Measurements from ENCODE around the gene TMEFF2.
"Not testable (repeated sequence)": the region's sequence is repeated elsewhere in the genome, so short reads cannot be mapped to it uniquely, and the experiment has no call there.

Gene TMEFF2

GRCh38 chr2:192183296-192183695, 11.4 kb downstream of the TMEFF2 start:
- no peak for DNase-seq

DNA sequence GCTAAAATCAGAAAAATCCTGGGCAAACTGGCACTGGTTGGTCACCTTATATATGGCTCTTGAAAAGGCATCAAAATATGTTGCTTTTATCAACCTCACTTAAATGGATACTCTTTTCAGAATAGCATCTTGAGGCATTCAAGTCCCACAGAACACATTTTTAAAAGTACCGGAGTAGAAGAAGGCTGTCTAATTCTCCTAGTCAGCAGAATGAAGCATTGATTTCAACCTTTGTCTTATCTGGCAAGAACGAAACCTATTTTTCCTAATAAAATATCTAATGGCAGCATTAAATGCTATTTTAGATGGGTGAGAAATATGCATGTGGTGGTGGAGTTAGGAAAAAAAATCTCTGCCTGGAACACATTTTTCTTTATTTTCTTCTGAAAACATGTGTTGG, 27.8 kb downstream of the TMEFF2 start:
- DNase-seq: no peak

GRCh38 chr2:192165842-192166241, 28.9 kb downstream of the TMEFF2 start:
- DNase-seq: no peak

DNA sequence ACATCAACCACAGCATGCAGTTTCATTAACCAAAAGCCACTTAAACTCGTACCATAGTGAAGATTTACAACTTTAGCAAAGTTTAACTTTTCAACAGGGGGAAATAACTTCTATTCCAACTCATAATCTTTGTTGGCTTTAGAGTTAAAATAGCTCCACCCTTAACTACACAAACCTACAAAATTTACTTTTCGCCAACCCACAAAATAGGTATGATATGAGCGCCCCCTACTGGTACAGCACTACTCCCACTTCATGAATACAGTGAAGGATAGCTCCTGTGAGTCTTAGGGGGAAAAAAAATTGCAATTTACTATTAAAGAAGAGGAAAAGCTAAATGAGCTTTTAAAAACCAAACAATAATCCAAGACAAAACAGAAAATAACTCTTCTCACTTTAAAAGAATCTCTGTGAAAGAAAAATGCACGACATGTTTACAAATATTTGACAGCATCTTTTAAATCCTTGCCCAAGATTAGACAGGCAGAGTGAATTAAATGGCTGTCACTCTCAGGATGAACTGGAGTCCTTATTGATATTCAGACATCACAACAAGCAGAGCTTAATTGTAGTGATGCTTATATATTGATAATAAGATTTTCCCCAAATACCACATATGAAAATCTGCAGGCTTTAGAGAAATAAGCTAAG, 32.2 kb downstream of the TMEFF2 start:
- peak in 4 of 5 experiments; percentile 27 to 65 (median 39) for DNase-seq

DNA sequence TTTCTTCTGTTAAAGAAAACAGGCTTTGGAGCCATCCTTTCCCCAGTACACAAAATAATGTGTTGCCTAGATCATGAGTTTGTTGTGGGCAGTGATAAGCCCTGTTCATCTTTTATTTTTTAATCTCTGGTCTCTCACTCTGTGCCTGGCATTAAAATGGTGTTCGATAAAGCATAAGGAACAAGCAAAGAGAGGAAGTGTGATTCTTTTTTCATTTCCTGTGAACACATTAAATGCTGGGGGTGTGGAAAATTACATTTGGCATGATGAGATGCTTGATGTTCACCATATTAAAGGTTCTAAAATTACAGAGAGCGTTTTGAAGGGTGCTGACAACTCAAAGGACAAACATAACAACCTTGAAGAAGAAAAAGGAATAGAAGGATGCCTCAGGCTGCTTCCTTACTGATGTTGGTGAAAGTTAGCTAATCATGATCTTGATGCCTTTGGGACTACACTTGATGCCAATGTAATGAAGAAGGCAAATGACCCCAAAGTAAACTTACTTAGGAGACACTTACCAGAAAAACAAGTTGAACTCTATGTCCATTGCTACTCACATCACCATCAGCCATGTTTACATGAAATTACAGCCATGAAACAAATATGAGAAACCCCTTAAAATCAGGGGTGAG, 33.0 kb downstream of the TMEFF2 start:
- peak in 1 of 5 experiments; percentile 3 for DNase-seq

GRCh38 chr2:192159736-192160135, 35.0 kb downstream of the TMEFF2 start:
- DNase-seq: no peak

- no peak for DNase-seq
Measured at GRCh38 chr2:192159208-192159607, 35.5 kb downstream of the TMEFF2 start.

DNA sequence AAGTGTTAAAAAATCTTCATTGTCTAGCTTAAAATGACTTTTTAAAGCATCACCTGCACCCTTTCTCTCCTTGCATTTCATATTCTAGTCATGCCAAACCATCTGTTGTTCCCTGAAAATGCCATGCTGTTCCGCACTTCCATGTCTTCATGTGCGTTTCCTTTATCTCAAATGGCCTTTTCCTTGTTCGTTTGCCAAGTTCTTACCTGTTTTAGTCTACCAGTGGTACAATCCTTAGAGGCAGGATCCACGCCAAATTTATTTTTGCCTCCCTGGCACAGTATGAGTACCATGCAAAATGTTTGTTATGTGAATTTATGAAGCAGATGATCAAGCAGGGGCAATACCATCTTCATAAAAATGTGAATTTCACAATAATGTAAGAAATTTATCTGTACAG, 37.0 kb downstream of the TMEFF2 start:
- DNase-seq: no peak

DNA sequence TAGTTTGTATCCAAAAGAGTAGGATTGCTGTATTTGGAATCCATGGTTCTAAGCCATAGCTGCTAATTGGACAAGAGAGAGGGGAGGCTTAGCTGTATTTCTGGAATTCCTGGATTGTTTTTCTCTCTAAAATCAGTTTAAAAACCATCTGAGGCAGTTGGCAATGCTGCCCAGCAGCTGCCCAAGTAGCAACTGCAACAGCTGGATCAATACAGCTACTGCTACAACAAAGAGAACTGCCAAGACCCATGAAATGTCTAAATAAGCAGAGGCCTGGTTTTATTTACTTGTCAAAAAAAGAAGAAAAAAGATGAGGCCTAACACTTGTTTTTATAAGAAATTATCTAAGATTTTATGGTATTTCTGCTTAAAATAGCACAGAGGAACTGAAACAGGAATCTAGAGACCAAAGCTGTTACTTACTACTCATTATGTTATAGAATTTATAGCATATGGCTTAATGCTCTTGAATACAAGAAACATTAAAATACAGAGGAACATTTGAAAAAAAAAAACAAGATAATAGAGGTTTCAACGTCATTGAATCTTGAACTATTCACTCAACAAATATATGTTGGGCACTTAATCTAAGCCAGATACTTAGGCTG, 39.1 kb downstream of the TMEFF2 start:
- no peak for DNase-seq

GRCh38 chr2:192153561-192153960, 41.2 kb downstream of the TMEFF2 start:
- DNase-seq: no peak

DNA sequence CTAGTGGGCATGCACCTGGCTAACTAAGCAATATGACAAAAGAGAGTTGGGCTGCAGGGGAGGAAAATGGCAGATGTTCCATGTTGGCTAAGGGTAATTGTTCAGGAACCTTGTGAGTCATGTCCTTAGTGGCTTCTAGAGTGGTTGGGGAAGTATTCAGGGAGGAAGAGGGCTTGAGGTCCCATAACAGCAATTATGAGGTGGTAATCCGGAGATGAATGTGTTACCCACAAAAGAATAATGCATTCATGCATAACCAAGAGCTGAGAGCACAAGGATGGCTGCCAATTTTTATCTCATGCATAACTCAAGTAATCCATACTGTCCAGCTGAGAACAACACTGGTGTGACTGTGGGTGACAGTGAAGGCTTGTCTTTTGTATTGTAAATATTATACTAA, 42.9 kb downstream of the TMEFF2 start:
- no peak for DNase-seq

- DNase-seq: no peak
Measured at GRCh38 chr2:192150166-192150565, 44.6 kb downstream of the TMEFF2 start.

DNA sequence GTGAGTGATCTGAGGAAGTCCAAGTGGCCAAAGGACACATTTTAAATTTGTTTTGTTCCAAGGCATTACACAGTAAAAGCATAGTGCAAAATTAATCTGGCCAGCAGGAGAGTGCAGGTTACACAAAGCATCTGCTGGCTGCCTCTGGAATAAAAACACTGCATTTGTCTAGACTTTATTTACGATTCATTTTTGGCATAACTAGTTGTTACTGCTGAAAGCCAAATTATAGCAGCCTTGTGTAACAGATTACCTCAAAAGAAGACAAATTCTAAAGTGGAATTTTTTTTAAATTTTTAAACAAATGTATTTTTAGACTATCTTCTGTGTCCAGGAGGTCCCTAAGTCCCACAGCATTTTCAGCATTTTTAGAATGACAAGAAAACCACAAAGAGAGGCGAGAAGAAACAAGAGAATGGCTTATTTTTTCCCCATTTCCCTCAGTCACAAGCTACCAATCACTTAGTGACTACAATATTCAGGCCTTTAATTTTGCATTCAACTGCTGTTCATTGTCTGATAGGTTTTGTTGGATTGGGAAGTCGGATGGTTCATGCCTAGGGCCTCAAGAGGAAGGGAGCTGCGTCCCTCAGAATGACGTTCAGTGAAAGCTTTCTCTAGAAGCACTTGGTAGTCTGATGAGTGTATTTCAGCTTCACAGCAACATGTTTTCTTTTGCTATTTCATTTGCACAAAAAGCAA, 46.0 kb downstream of the TMEFF2 start:
- no peak for DNase-seq

DNA sequence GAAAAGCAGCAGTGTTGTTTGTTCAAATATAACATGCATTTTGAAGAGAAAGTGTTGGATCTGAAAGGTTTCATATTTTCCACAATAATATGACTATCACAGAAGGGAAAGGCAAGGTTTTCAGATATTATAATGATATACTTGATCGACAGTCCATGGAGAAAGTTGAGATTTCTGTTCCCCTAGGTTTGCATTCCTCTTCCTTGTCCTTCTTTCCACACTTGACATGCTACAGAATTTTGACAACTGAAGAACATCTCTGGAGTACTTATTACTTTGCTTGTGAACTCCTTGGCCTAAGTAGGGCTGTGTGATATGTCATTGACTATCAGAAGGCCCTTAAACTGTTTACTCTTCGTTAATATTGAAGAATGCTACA, 46.5 kb downstream of the TMEFF2 start:
- DNase-seq: no peak

DNA sequence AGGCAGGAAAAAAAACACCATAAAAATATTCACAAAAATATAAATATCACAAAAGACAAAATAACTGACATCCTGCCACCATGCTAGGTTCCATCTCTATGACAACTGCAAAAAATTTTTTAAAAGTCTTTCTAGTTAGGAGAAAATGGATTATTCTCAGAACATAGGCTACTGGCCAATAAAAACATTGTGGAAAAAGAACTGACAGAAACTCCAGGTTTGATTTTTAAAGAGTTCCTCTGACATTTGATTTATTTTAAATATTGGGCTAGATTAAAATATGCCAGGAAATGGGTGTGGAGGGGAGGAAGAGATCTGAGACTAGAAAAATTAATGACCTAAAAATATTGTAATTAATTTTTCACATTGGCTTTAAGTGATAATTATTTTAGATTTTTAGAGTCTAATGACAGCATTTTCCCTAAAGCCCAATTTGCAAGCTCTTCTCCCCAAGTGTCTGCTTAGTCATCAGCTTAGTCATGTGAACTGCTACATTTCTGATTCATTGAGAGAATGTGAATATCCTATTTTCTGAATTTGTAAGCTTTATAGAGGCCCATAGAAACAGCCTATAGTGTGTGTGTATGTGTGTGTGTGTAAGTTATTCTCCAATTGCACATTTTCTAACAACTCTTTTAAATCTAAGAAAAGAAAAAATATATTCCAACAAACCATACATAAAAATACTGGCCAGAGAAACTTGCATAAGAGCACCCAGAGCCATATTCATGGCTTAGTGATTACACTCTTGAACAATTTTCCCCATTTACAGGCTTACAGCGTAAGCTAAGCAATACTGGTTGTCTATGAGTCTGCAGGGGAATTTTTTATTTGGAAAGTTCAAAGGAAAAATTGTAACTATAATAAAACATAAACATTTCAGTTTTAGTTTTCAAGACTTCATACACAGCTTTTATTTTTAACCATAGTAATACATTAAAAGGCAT, 48.4 kb downstream of the TMEFF2 start:
- no peak for DNase-seq

- DNase-seq: no peak
Measured at GRCh38 chr2:192145496-192145895, 49.2 kb downstream of the TMEFF2 start.

DNA sequence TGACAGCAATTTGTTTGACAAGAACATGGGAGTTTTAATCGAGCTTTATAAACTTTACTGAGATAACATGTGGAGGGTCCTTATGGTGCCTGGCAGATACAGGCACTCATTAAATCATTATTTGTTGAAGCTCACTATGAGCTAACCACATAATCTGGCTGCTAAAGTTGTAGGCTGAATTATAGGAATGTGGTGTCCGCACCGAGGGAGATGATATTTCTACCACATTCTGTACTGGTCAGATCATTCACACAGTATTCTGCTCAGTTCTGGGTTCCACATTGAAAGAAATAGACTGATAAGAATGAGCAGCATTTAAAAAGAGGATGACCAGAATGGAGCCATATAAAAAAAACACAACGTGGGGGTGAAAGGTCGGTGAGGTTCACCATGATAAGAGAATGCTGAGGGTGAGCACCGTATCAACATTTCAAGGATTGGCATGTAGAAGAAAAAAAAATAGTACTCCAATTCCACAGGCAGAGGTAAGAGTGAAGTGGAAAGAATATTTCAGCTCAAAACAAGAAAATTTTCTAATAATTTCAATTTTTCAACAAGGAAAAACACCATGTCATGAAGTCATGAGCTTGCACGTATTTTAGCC, 54.4 kb downstream of the TMEFF2 start:
- no peak for DNase-seq

DNA sequence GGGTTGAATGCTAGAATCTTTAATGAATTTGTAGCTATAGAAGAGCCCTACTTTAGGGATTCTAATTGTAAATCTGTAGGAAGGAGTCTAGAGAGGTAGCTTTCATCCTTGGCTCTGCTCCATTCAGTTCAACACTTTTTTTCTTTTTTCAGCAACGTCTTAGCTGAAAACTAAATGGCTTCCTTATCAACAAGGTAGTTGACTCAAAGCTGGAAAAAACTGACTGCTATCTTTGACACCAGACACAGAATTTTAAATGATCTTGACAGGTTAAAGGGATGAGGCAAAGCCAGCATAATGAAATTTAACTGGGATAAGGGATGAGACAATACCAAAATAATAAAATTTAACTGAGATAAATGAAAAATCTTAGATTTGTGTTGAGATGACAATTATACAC, 54.9 kb downstream of the TMEFF2 start:
- DNase-seq: no peak

DNA sequence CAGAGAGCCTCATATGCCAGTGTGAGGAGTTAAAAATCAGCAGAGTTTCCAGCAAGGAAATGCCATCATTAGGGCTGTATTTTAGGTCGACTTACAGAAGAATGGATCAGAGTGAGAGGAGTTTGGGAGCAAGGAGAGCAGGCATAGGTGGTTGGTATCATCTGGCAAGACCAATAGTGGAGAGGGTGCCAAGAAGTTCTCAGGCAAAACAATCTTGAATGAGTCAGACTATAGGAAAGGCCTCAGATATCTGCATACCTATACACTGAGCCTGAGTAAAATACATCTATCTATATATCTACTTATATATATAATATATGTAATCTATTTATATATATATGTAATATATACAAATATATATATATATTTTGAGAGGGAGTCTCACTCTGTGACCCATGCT, 57.3 kb downstream of the TMEFF2 start:
- no peak for DNase-seq

DNA sequence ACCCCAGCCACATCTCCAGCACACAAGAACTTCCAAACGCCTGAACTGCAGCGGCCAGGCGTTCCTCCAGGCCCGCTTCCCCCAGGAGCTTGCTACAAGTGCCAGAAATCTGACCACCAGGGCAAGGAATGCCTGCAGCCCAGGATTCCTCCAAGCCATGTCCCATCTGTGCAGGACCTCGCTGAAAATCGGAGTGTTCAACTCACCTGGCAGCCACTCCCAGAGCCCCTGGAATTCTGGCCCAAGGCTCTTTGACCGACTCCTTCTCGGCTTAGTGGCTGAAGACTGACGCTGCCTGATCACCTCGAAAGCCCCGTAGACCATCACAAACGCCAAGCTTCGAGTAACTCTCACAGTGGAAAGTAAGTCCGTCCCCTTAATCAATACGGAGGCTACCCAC, 62.1 kb downstream of the TMEFF2 start:
- DNase-seq: not testable (repeated sequence)

- DNase-seq: not testable (repeated sequence)
Measured at GRCh38 chr2:192130312-192130711, 64.4 kb downstream of the TMEFF2 start.

DNA sequence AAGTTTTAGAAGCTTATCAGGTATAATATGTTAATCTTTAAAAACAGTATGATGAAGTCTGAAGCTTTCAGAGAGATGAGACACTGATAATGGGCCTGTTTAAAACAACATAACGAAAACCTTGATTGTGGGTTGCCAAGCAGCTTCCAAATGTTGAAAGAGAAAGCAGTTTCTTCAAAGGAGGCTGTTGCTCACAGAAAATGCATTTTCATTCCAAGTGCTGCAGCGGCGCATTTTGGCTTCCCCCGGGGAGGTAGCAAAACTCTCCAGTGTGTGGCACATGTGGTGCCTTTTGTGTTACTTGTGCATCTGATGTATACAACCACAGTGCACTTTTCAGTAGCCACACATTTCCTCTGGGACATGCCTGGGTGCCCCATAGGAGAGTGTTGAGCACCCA, 66.1 kb downstream of the TMEFF2 start:
- DNase-seq: no peak

Measured in T-helper 2 cell (primary cell).